SK-N-MC (cell line): ENCODE data around the gene ACO1.

Source experiments
- EZH2 ChIP-seq: fragments of 200-600 bp; sonication (generic); IDR thresholded peaks from one replicate; pipeline ENCODE4 v1.6.1; 2017; ENCODE audit warnings: antibody characterized with exemption
- POLR2AphosphoS5 ChIP-seq: IDR thresholded peaks from 2 replicates; pipeline ENCODE4 v1.6.1; 2012; ENCODE audit warnings: mild to moderate bottlenecking, low read depth, low read length, borderline replicate concordance

- TF ChIP-seq POLR2AphosphoS5 = no peak
- TF ChIP-seq EZH2 = no peak
Observed at GRCh38 chr9:32468740-32469139, 84.3 kb downstream of the ACO1 start.
